GM21515 (cell line): ENCODE measurements around the gene HIVEP1.

Source experiments
- ATAC-seq: cut with Tn5 transposase; IDR thresholded peaks from one replicate; pipeline ENCODE4 v1.9.1; 2021; ENCODE audit not compliant: unreplicated experiment

Gene HIVEP1

GRCh38 chr6:12017263-12017662 is 5.2 kb downstream of the HIVEP1 start:
- no peak for ATAC-seq

GRCh38 chr6:12017876-12018401 is 5.8 kb downstream of the HIVEP1 start:
- ATAC-seq, result no peak

GRCh38 chr6:12020187-12020791 is 8.2 kb downstream of the HIVEP1 start:
- no peak for ATAC-seq

- no peak for ATAC-seq
These were observed 10.4 kb downstream of the HIVEP1 start for GRCh38 chr6:12022481-12022880.

- no peak for ATAC-seq
These were observed 10.9 kb downstream of the HIVEP1 start for GRCh38 chr6:12022953-12023388.

- ATAC-seq, result no peak
These were observed 12.1 kb downstream of the HIVEP1 start for GRCh38 chr6:12024216-12024615.

- no peak for ATAC-seq
These were observed 12.8 kb downstream of the HIVEP1 start for GRCh38 chr6:12024699-12025434.

GRCh38 chr6:12026120-12026519 is 14.0 kb downstream of the HIVEP1 start:
- ATAC-seq, result no peak

- ATAC-seq, result no peak
These were observed 14.7 kb downstream of the HIVEP1 start for GRCh38 chr6:12026833-12027232.

GRCh38 chr6:12028213-12028612 is 16.1 kb downstream of the HIVEP1 start:
- ATAC-seq, result no peak

GRCh38 chr6:12029979-12030737 is 18.0 kb downstream of the HIVEP1 start:
- ATAC-seq, result no peak

- no peak for ATAC-seq
These were observed 19.0 kb downstream of the HIVEP1 start for GRCh38 chr6:12030993-12031550.

GRCh38 chr6:12032783-12033573 is 20.9 kb downstream of the HIVEP1 start:
- ATAC-seq, result no peak

- ATAC-seq, result no peak
These were observed 21.7 kb downstream of the HIVEP1 start for GRCh38 chr6:12033770-12034169.

GRCh38 chr6:12034349-12034748 is 22.2 kb downstream of the HIVEP1 start:
- ATAC-seq, result no peak

- no peak for ATAC-seq
These were observed 22.7 kb downstream of the HIVEP1 start for GRCh38 chr6:12034837-12035236.

- ATAC-seq, result no peak
These were observed 24.7 kb downstream of the HIVEP1 start for GRCh38 chr6:12036766-12037165.

GRCh38 chr6:12037798-12038197 is 25.7 kb downstream of the HIVEP1 start:
- no peak for ATAC-seq

- no peak for ATAC-seq
These were observed 27.7 kb downstream of the HIVEP1 start for GRCh38 chr6:12039540-12040459.

GRCh38 chr6:12047304-12047703 is 35.2 kb downstream of the HIVEP1 start:
- peak; percentile 39 for ATAC-seq
